ENCODE data around the gene FABP6.

FABP6 gene

GRCh38 chr5:160250826-160251225 is 21.5 kb downstream of the FABP6 start:
- H3K27ac ChIP-seq (ENCODE audit: low read depth, low read length), result no peak overlapping the region
- no peak overlapping the region for H3K9ac ChIP-seq (ENCODE audit: low read length)
- no peak overlapping the region for H4K8ac ChIP-seq (ENCODE audit: low read depth, low read length)
- H2AK5ac ChIP-seq (ENCODE audit: low read length), result no peak overlapping the region
- H3K23ac ChIP-seq (ENCODE audit: low read length), result no peak overlapping the region
- H2BK5ac ChIP-seq (ENCODE audit: low read length), result no peak overlapping the region
- no peaks in the 10 kb centered on the region for H3K79me2 ChIP-seq (ENCODE audit: control insufficient read depth, insufficient read depth, low read length)
- no peak for DNase-seq
- no peaks in the 10 kb centered on the region for H3K4me1 ChIP-seq (ENCODE audit: control insufficient read depth, low read depth, low read length)
- no peak overlapping the region for H3K4ac ChIP-seq (ENCODE audit: low read depth, low read length)
- H3K36me3 ChIP-seq (ENCODE audit: control insufficient read depth, insufficient read depth, low read length), result peaks cover 9% of the 10 kb centered on the region
- no peaks in the 10 kb centered on the region for H3K79me1 ChIP-seq (ENCODE audit: low read length)
- H2BK15ac ChIP-seq (replicated peaks; ENCODE audit: low read depth), result no peak overlapping the region
- WGBS (ENCODE audit: extremely low coverage, insufficient coverage, low lambda C conversion rate), result no CpG with 5 or more reads among the region's 2 CpGs
- H2BK120ac ChIP-seq (ENCODE audit: low read depth, low read length), result no peak overlapping the region
- no peak overlapping the region for H3K4me2 ChIP-seq (ENCODE audit: low read length)
- H3K56ac ChIP-seq (ENCODE audit: low read length), result no peak overlapping the region
- H4K5ac ChIP-seq (ENCODE audit: low read length), result no peak overlapping the region
- no peak overlapping the region for H3K4me3 ChIP-seq (ENCODE audit: low read length)
- no peaks in the 10 kb centered on the region for H3K27me3 ChIP-seq (ENCODE audit: insufficient read depth, low read length, poor library complexity)
- no peak overlapping the region for H3K18ac ChIP-seq (ENCODE audit: low read length)

DNA sequence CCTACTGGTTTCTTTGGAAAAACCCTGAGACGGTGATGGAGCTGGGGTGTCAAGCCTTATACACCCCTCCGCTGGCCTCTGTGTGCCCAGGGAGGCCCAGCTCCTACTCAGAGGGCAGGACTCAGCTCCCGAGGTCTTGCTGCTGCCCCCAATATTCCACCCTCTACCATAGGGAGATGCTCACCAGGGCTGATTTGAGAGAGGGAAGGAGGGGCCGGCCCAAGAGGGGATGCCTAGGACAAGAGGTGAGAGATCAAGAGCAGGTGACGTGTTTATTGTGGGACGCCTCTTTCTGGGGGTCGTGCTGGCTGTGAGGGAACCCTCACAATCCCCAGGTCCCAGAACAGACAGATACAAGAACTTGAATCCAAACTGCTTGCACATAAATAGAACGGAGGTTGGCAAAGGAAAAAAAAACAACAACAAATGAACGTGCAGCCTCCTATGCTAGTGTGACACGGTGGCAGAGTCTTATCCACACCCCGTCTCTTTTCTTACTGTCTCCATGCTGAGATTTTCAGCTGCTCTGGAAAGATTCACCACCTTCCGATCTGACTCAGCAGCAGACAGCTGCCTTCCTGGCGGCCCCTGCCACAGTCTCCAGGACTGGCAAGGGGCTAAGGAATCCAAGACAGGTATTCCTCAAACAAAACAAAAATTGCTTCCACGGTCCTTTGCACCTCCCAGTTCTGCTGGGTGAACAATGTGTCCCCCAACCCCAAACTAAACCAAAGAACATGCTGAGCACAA is 22.3 kb downstream of the FABP6 start:
- H3K4me1 ChIP-seq (ENCODE audit: control insufficient read depth, low read depth, low read length), result no peaks in the 10 kb centered on the region
- H3K56ac ChIP-seq (ENCODE audit: low read length), result no peak overlapping the region
- H4K5ac ChIP-seq (ENCODE audit: low read length), result no peak overlapping the region
- no peaks in the 10 kb centered on the region for H3K79me2 ChIP-seq (ENCODE audit: control insufficient read depth, insufficient read depth, low read length)
- no peak overlapping the region for H3K4ac ChIP-seq (ENCODE audit: low read depth, low read length)
- no peak overlapping the region for H3K18ac ChIP-seq (ENCODE audit: low read length)
- H2BK5ac ChIP-seq (ENCODE audit: low read length), result no peak overlapping the region
- no peak overlapping the region for H3K4me2 ChIP-seq (ENCODE audit: low read length)
- no CpG with 5 or more reads among the region's 14 CpGs for WGBS (ENCODE audit: extremely low coverage, insufficient coverage, low lambda C conversion rate)
- H3K9ac ChIP-seq (ENCODE audit: low read length), result no peak overlapping the region
- DNase-seq, result no peak
- H2AK5ac ChIP-seq (ENCODE audit: low read length), result no peak overlapping the region
- no peak overlapping the region for H3K27ac ChIP-seq (ENCODE audit: low read depth, low read length)
- peaks cover 9% of the 10 kb centered on the region for H3K36me3 ChIP-seq (ENCODE audit: control insufficient read depth, insufficient read depth, low read length)
- H3K79me1 ChIP-seq (ENCODE audit: low read length), result no peaks in the 10 kb centered on the region
- no peak overlapping the region for H2BK120ac ChIP-seq (ENCODE audit: low read depth, low read length)
- H3K23ac ChIP-seq (ENCODE audit: low read length), result no peak overlapping the region
- no peak overlapping the region for H2BK15ac ChIP-seq (replicated peaks; ENCODE audit: low read depth)
- H4K8ac ChIP-seq (ENCODE audit: low read depth, low read length), result no peak overlapping the region
- no peaks in the 10 kb centered on the region for H3K27me3 ChIP-seq (ENCODE audit: insufficient read depth, low read length, poor library complexity)
- no peak overlapping the region for H3K4me3 ChIP-seq (ENCODE audit: low read length)

- Histone ChIP-seq H3K23ac (ENCODE audit: low read length) (no peak overlapping the region), H3K79me2 (ENCODE audit: control insufficient read depth, insufficient read depth, low read length) (no peaks in the 10 kb centered on the region), H3K27ac (ENCODE audit: low read depth, low read length) (no peak overlapping the region), H2BK120ac (ENCODE audit: low read depth, low read length) (no peak overlapping the region), H3K4ac (ENCODE audit: low read depth, low read length) (no peak overlapping the region), H3K79me1 (ENCODE audit: low read length) (no peaks in the 10 kb centered on the region), H3K18ac (ENCODE audit: low read length) (no peak overlapping the region), H2AK5ac (ENCODE audit: low read length) (no peak overlapping the region), H4K5ac (ENCODE audit: low read length) (no peak overlapping the region), H2BK5ac (ENCODE audit: low read length) (no peak overlapping the region), H3K9ac (ENCODE audit: low read length) (no peak overlapping the region), H3K27me3 (ENCODE audit: insufficient read depth, low read length, poor library complexity) (no peaks in the 10 kb centered on the region), H3K36me3 (ENCODE audit: control insufficient read depth, insufficient read depth, low read length) (peaks cover 9% of the 10 kb centered on the region), H4K8ac (ENCODE audit: low read depth, low read length) (no peak overlapping the region), H2BK15ac (replicated peaks; ENCODE audit: low read depth) (no peak overlapping the region), H3K4me3 (ENCODE audit: low read length) (no peak overlapping the region), H3K4me1 (ENCODE audit: control insufficient read depth, low read depth, low read length) (no peaks in the 10 kb centered on the region), H3K56ac (ENCODE audit: low read length) (peak overlapping the region; percentile 15), H3K4me2 (ENCODE audit: low read length) (no peak overlapping the region)
- WGBS (ENCODE audit: extremely low coverage, insufficient coverage, low lambda C conversion rate), result no CpG with 5 or more reads among the region's 9 CpGs
- no peak for DNase-seq
Observed at GRCh38 chr5:160252916-160253315, 23.6 kb downstream of the FABP6 start.

DNA sequence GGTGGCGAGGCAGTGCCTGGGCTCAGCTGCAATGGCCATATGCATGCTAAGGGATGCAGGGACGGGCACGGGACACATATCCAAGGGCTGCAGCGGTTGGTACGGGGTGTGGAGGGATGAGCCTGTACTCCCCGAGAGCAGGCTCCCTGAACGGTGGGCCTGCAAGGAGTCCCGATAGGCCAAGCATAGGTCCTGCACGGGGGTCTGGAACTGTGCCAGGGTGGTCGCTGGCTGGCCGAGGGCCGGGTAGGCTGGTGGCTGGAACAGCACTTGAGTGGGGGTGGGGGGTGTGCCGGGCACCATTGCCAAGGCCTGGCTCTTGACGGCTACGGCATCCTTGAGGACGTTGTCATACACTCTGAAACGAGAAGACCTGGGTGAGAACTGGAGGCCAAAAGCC is 24.1 kb downstream of the FABP6 start:
- WGBS (ENCODE audit: extremely low coverage, insufficient coverage, low lambda C conversion rate), result no CpG with 5 or more reads among the region's 17 CpGs
- Histone ChIP-seq H3K36me3 (ENCODE audit: control insufficient read depth, insufficient read depth, low read length) (peaks cover 9% of the 10 kb centered on the region), H3K79me2 (ENCODE audit: control insufficient read depth, insufficient read depth, low read length) (no peaks in the 10 kb centered on the region), H2BK5ac (ENCODE audit: low read length) (no peak overlapping the region), H3K79me1 (ENCODE audit: low read length) (no peaks in the 10 kb centered on the region), H2BK15ac (replicated peaks; ENCODE audit: low read depth) (no peak overlapping the region), H3K4me1 (ENCODE audit: control insufficient read depth, low read depth, low read length) (no peaks in the 10 kb centered on the region), H3K23ac (ENCODE audit: low read length) (no peak overlapping the region), H2BK120ac (ENCODE audit: low read depth, low read length) (no peak overlapping the region), H3K18ac (ENCODE audit: low read length) (no peak overlapping the region), H3K27ac (ENCODE audit: low read depth, low read length) (no peak overlapping the region), H3K4me2 (ENCODE audit: low read length) (no peak overlapping the region), H3K4ac (ENCODE audit: low read depth, low read length) (no peak overlapping the region), H3K4me3 (ENCODE audit: low read length) (no peak overlapping the region), H3K9ac (ENCODE audit: low read length) (no peak overlapping the region), H2AK5ac (ENCODE audit: low read length) (no peak overlapping the region), H3K56ac (ENCODE audit: low read length) (peak overlapping the region; percentile 15), H4K5ac (ENCODE audit: low read length) (no peak overlapping the region), H3K27me3 (ENCODE audit: insufficient read depth, low read length, poor library complexity) (no peaks in the 10 kb centered on the region), H4K8ac (ENCODE audit: low read depth, low read length) (no peak overlapping the region)
- no peak for DNase-seq

GRCh38 chr5:160254706-160255105 is 25.4 kb downstream of the FABP6 start:
- Histone ChIP-seq H2BK120ac (ENCODE audit: low read depth, low read length) (no peak overlapping the region), H3K4ac (ENCODE audit: low read depth, low read length) (no peak overlapping the region), H2BK15ac (replicated peaks; ENCODE audit: low read depth) (no peak overlapping the region), H4K8ac (ENCODE audit: low read depth, low read length) (no peak overlapping the region), H4K5ac (ENCODE audit: low read length) (no peak overlapping the region), H3K79me2 (ENCODE audit: control insufficient read depth, insufficient read depth, low read length) (no peaks in the 10 kb centered on the region), H3K4me2 (ENCODE audit: low read length) (no peak overlapping the region), H3K18ac (ENCODE audit: low read length) (no peak overlapping the region), H3K4me1 (ENCODE audit: control insufficient read depth, low read depth, low read length) (no peaks in the 10 kb centered on the region), H3K9ac (ENCODE audit: low read length) (no peak overlapping the region), H3K23ac (ENCODE audit: low read length) (no peak overlapping the region), H3K4me3 (ENCODE audit: low read length) (no peak overlapping the region), H3K27ac (ENCODE audit: low read depth, low read length) (no peak overlapping the region), H3K56ac (ENCODE audit: low read length) (no peak overlapping the region), H2AK5ac (ENCODE audit: low read length) (no peak overlapping the region), H2BK5ac (ENCODE audit: low read length) (no peak overlapping the region), H3K36me3 (ENCODE audit: control insufficient read depth, insufficient read depth, low read length) (peaks cover 9% of the 10 kb centered on the region), H3K27me3 (ENCODE audit: insufficient read depth, low read length, poor library complexity) (no peaks in the 10 kb centered on the region), H3K79me1 (ENCODE audit: low read length) (no peaks in the 10 kb centered on the region)
- WGBS (ENCODE audit: extremely low coverage, insufficient coverage, low lambda C conversion rate), result no CpG with 5 or more reads among the region's 6 CpGs
- DNase-seq, result no peak

DNA sequence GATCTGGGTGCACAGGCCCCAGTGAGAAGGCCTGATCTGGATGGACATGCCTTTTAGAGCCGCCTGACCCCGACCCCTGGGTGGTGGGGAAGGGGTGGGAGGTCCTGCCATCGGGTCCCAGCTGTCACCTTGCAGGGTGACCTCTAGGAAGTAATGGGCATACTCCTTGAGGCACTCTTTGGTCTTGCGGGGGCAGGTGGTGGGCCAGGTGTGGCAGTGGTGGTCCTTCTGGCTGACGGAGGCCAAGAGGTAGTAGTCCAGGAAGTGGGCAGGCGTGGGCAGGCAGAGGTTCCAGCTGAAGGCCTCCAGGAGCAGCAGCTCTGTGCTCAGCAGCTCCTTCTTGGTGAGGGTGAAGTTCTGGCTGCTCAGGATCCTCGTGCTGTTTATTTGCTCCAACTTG is 30.0 kb downstream of the FABP6 start:
- H3K9ac ChIP-seq (ENCODE audit: low read length), result no peak overlapping the region
- no peak overlapping the region for H4K8ac ChIP-seq (ENCODE audit: low read depth, low read length)
- peaks cover 2% of the 10 kb centered on the region for H3K79me1 ChIP-seq (ENCODE audit: low read length)
- H3K27ac ChIP-seq (ENCODE audit: low read depth, low read length), result no peak overlapping the region
- H2BK15ac ChIP-seq (replicated peaks; ENCODE audit: low read depth), result no peak overlapping the region
- DNase-seq, result no peak
- H2BK5ac ChIP-seq (ENCODE audit: low read length), result no peak overlapping the region
- H3K4ac ChIP-seq (ENCODE audit: low read depth, low read length), result no peak overlapping the region
- no peaks in the 10 kb centered on the region for H3K36me3 ChIP-seq (ENCODE audit: control insufficient read depth, insufficient read depth, low read length)
- no peaks in the 10 kb centered on the region for H3K79me2 ChIP-seq (ENCODE audit: control insufficient read depth, insufficient read depth, low read length)
- H2BK120ac ChIP-seq (ENCODE audit: low read depth, low read length), result no peak overlapping the region
- no peaks in the 10 kb centered on the region for H3K4me1 ChIP-seq (ENCODE audit: control insufficient read depth, low read depth, low read length)
- no peaks in the 10 kb centered on the region for H3K27me3 ChIP-seq (ENCODE audit: insufficient read depth, low read length, poor library complexity)
- no peak overlapping the region for H3K56ac ChIP-seq (ENCODE audit: low read length)
- no peak overlapping the region for H4K5ac ChIP-seq (ENCODE audit: low read length)
- no CpG with 5 or more reads among the region's 7 CpGs for WGBS (ENCODE audit: extremely low coverage, insufficient coverage, low lambda C conversion rate)
- no peak overlapping the region for H2AK5ac ChIP-seq (ENCODE audit: low read length)
- no peak overlapping the region for H3K18ac ChIP-seq (ENCODE audit: low read length)
- no peak overlapping the region for H3K4me2 ChIP-seq (ENCODE audit: low read length)
- H3K4me3 ChIP-seq (ENCODE audit: low read length), result no peak overlapping the region
- no peak overlapping the region for H3K23ac ChIP-seq (ENCODE audit: low read length)

Data from mesendoderm (in vitro differentiated cells).